Thyroid gland (tissue), 4 donors: ENCODE data around the gene ZNF367. TPM values are rescaled to one million over a fixed set of nuclear protein-coding genes. Genes with fewer than 3 reads are reported as not detected.

ENCODE experiments used
- DNase-seq, 2 donors: peaks; one replicate each; pipeline ENCODE4 v3.0.0-alpha.2; 2019
- H3K27ac ChIP-seq, 3 donors: fragments of 200-600 bp; sonication (generic); 1 replicate in 2 of 3; 2 replicates in 1 of 3; pipeline ENCODE4 v1.5.1; 2016 to 2019; ENCODE audit warnings: mild to moderate bottlenecking in 1 of 3, moderate library complexity in 1 of 3
- H3K27me3 ChIP-seq: fragments of 200-600 bp; sonication (generic); one replicate; pipeline ENCODE4 v1.5.1; 2019
- H3K36me3 ChIP-seq, 2 donors: fragments of 200-600 bp; sonication (generic); one replicate each; pipeline ENCODE4 v1.5.1; 2016 to 2019
- H3K4me1 ChIP-seq, 2 donors: fragments of 200-600 bp; sonication (generic); one replicate each; pipeline ENCODE4 v1.5.1; 2017 to 2019
- H3K4me3 ChIP-seq, 3 donors: fragments of 200-600 bp; sonication (generic); replicated peaks in 1 of 3; 1 replicate in 2 of 3; 2 replicates in 1 of 3; pipeline ENCODE4 v1.5.1; 2016; ENCODE audit warnings: mild to moderate bottlenecking in 1 of 3
- H3K9me3 ChIP-seq: fragments of 200-600 bp; sonication (generic); one replicate; pipeline ENCODE4 v1.5.1; 2017
- CTCF ChIP-seq, 6 experiments: fragments of 200-600 bp in 3 of 6; fragments of 450-650 bp in 3 of 6; sonication (generic) in 3 of 6; IDR thresholded peaks; one replicate each; pipeline ENCODE4 v1.5.1; 2016 to 2019; ENCODE audit warnings: antibody characterized with exemption in 6 of 6, mild to moderate bottlenecking in 2 of 6, inconsistent platforms in 1 of 6, moderate library complexity in 1 of 6
- POLR2A ChIP-seq, 2 donors: fragments of 450-650 bp; IDR thresholded peaks; one replicate each; pipeline ENCODE4 v1.6.1; 2017; ENCODE audit warnings: antibody characterized with exemption in 2 of 2, mild to moderate bottlenecking in 2 of 2, moderate library complexity in 1 of 2
- WGBS, 2 donors: methylation state at CpG; one replicate each; pipeline ENCODE4 v1.1.5; 2017; 5-methylcytosine and 5-hydroxymethylcytosine counted together
- intact Hi-C: fragments of 100-400 bp; cut with DNase I; formaldehyde crosslinking; loops from one replicate; pipeline ENCODE4 v1.15.1; 2023
- total RNA-seq, 4 donors: library from RNA; depleted of rRNA; stranded (reverse); fragments of >200 nt; gene quantifications; one replicate each; pipeline ENCODE4 v1.2.3, GENCODE V29; 2016

The ZNF367 gene
- total RNA-seq, 4 donors from 2014 or later = 1.2 to 1.8 (median 1.7) TPM

- TF ChIP-seq CTCF (IDR thresholded peaks at IDR 0.05) (no peak), POLR2A (IDR thresholded peaks at IDR 0.05) (no peak)
Observed at GRCh38 chr9:96338299-96338698, 79.9 kb downstream of the ZNF367 start.

More at GRCh38 chr9:96338299-96338698, 79.9 kb downstream of the ZNF367 start:
- no peaks in the 10 kb centered on the region for H3K9me3 ChIP-seq
- no peaks in the 10 kb centered on the region for H3K27me3 ChIP-seq
- intact Hi-C loops = loop anchor here (10.0 kb wide), 1 partner anchor 107 kb away; no protein-coding TSS in a partner anchor
- no peak overlapping the region for H3K27ac ChIP-seq
- DNase-seq = no peak
- WGBS, 2 donors = 95% methylated on average over 3 of the region's 3 CpGs
- no peaks in the 10 kb centered on the region for H3K36me3 ChIP-seq
- no peak overlapping the region for H3K4me3 ChIP-seq
- H3K4me1 ChIP-seq = no peaks in the 10 kb centered on the region

Other genes starting within 250 kb of the ZNF367 start
- 1 to 10 TPM in 3 of 4 donors, not detected in 1; 2.0 to 6.0 (median 2.2) TPM for gene HSD17B3, start 116.2 kb downstream of the ZNF367 start, total RNA-seq
- 10 to 100 TPM; 39.1 to 53.3 (median 46.1) TPM for gene SLC35D2, start 34.7 kb downstream of the ZNF367 start, total RNA-seq
- 10 to 100 TPM; 18.4 to 24.1 (median 20.8) TPM for gene HABP4, start 31.8 kb upstream of the ZNF367 start, total RNA-seq
- 10 to 100 TPM; 39.7 to 87.4 (median 56.3) TPM for gene CDC14B, start 201.5 kb upstream of the ZNF367 start, total RNA-seq
- 10 to 100 TPM; 16.7 to 25.6 (median 22.5) TPM for gene PRXL2C, start 236.9 kb upstream of the ZNF367 start, total RNA-seq